ENCODE measurements around the gene RIF1.

RIF1 gene

DNA sequence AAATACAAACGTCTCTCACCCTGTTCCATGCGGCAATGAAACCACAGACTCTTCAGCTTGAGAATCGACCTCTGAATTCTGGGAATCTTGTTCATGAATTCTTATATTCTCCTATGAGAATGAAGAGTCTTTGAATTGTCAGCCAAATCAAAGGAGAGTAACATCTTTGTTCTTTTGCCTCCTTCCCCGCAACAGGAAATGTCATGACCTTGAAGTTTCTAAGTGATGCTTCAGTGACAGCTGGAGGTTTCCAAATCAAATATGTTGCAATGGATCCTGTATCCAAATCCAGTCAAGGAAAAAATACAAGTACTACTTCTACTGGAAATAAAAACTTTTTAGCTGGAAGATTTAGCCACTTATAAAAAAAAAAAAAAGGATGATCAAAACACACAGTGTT lies 30.5 kb upstream of the RIF1 start:
- intact Hi-C loops (cut with DNase I; ENCODE audit: low total_unique reads) = no loop called here
- Histone ChIP-seq H3K27me3 (no peaks in the 10 kb centered on the region), H3K4me1 (no peaks in the 10 kb centered on the region), H3K9me3 (no peaks in the 10 kb centered on the region), H3K27ac (no peak overlapping the region), H3K36me3 (no peaks in the 10 kb centered on the region), H3K4me3 (no peak overlapping the region)
- TF ChIP-seq, protein P1, sequence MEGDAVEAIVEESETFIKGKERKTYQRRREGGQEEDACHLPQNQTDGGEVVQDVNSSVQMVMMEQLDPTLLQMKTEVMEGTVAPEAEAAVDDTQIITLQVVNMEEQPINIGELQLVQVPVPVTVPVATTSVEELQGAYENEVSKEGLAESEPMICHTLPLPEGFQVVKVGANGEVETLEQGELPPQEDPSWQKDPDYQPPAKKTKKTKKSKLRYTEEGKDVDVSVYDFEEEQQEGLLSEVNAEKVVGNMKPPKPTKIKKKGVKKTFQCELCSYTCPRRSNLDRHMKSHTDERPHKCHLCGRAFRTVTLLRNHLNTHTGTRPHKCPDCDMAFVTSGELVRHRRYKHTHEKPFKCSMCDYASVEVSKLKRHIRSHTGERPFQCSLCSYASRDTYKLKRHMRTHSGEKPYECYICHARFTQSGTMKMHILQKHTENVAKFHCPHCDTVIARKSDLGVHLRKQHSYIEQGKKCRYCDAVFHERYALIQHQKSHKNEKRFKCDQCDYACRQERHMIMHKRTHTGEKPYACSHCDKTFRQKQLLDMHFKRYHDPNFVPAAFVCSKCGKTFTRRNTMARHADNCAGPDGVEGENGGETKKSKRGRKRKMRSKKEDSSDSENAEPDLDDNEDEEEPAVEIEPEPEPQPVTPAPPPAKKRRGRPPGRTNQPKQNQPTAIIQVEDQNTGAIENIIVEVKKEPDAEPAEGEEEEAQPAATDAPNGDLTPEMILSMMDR (IDR thresholded peaks at IDR 0.05) = no peak
- no peak for DNase-seq

DNA sequence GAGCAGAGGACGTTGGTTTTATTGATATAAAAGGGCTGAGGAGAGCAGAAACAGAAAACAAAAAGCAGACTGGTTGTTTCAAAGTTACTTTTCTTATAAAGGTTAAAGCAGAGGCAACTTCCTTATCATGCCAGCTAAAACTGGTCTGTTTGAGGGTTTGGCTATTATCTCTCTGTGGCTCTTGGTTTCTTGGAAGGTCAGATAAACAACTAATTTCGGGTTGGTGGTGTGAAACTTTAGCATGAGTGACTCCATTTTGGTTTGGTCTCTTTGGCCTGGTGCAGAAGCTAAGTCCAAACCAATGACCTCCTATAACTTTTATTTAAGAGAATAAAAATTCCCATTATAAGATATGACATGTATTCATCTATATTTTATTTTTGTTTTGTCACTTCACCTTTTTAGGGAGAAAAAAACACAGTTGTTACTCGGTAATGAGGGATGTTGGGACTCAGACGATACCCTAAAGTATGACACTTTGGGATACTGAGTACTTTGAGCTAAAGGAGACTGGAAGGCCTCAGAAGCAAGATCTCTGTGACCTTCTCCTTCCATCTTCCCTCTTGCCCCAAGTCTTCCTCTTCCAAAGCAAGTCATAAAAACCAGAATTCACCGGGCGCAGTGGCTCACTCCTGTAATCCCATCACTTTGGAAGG lies 29.0 kb upstream of the RIF1 start:
- TF ChIP-seq, protein P1 (IDR thresholded peaks at IDR 0.05) = no peak
- H3K4me1 ChIP-seq = no peaks in the 10 kb centered on the region
- H3K36me3 ChIP-seq = no peaks in the 10 kb centered on the region
- no peak overlapping the region for H3K4me3 ChIP-seq
- H3K27ac ChIP-seq = no peak overlapping the region
- intact Hi-C loops (cut with DNase I; ENCODE audit: low total_unique reads) = no loop called here
- DNase-seq = no peak
- H3K27me3 ChIP-seq = no peaks in the 10 kb centered on the region
- no peaks in the 10 kb centered on the region for H3K9me3 ChIP-seq

DNA sequence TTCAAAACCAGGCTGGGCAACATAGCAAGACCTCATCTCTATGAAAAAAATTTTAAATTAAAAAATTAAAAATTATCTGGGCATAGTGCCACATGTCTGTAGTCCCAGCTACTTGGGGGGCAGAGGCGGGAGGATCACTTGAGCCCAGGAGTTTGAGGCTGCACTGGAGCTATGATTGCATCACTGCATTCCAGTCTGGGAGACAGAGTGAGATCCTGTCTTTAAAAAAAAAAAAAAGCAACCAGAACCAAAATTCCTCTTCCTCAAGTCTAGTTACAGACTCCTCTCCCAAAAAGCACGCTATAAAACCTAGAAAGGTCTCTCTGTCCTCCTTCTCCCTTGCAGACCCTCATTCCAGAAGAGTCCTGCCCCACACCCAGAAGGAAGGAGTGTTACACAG lies 28.4 kb upstream of the RIF1 start:
- Histone ChIP-seq H3K27me3 (no peaks in the 10 kb centered on the region), H3K36me3 (no peaks in the 10 kb centered on the region), H3K27ac (no peak overlapping the region), H3K4me1 (no peaks in the 10 kb centered on the region), H3K4me3 (no peak overlapping the region), H3K9me3 (no peaks in the 10 kb centered on the region)
- no peak for DNase-seq
- intact Hi-C loops (cut with DNase I; ENCODE audit: low total_unique reads) = no loop called here
- TF ChIP-seq, protein P1 (IDR thresholded peaks at IDR 0.05) = no peak

DNA sequence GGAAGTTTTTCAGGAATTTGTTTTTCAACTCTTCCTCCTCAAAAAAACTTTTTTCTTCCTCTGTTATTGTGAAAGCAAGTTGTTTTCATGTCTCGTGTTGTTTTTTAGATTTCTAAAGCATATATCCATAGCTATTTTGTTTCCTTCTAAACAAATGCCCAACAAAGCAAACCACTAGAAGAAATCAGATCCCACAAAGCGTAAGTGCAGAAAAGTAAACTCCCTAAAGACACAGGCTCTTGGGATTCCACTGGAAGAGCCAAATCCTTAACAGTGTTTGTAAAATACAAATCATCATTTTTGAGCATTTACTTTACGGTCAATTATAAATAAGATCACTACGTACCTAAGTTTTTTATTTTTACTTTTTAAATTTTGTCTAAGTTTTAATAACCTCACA lies 21.7 kb upstream of the RIF1 start:
- intact Hi-C loops (cut with DNase I; ENCODE audit: low total_unique reads) = no loop called here
- Histone ChIP-seq H3K4me1 (no peaks in the 10 kb centered on the region), H3K27me3 (no peaks in the 10 kb centered on the region), H3K4me3 (no peak overlapping the region), H3K9me3 (no peaks in the 10 kb centered on the region), H3K36me3 (no peaks in the 10 kb centered on the region), H3K27ac (no peak overlapping the region)
- TF ChIP-seq, protein P1 (IDR thresholded peaks at IDR 0.05) = no peak
- no peak for DNase-seq

DNA sequence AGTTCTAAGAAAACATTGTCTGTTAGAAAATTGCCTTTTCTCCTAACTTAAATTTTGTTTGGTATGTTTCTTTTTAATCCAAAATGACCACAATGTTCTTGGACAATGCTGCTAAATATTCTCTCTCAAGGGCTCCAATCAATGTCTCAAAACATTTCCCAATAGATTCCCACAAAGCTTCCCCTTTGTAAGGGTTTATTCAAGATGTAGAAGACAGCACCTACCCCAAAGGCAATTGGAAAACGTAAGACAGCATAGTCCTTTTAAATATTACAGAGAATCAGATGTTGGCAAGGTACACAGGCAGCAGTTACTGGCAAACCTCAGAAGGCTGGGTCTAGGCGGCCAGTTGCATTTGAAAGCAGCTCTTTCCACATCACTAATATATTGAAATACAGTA lies 18.3 kb upstream of the RIF1 start:
- Histone ChIP-seq H3K36me3 (no peaks in the 10 kb centered on the region), H3K4me3 (no peak overlapping the region), H3K4me1 (no peaks in the 10 kb centered on the region), H3K27ac (no peak overlapping the region), H3K27me3 (no peaks in the 10 kb centered on the region), H3K9me3 (no peaks in the 10 kb centered on the region)
- intact Hi-C loops (cut with DNase I; ENCODE audit: low total_unique reads) = no loop called here
- no peak for DNase-seq
- TF ChIP-seq, protein P1 (IDR thresholded peaks at IDR 0.05) = no peak

DNA sequence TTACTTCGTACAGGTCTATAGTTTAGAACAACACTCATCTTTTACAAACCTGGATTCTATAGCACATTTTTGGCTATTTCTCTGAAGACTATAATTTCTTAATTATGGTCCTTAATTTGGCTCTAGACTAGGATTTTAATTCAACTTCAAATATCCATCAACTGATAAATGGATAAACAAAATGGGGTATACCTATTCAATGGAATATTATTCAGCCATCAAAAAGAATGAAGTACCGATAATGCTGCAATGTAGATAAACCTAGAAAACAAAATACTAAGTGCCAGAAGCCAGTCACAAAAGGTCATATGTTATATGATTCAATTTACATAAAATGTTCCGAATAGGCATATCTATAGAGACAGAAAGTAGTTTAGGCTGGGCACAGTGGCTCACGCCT lies 15.2 kb upstream of the RIF1 start:
- Histone ChIP-seq H3K9me3 (no peaks in the 10 kb centered on the region), H3K27me3 (no peaks in the 10 kb centered on the region), H3K4me1 (no peaks in the 10 kb centered on the region), H3K4me3 (no peak overlapping the region), H3K27ac (no peak overlapping the region), H3K36me3 (no peaks in the 10 kb centered on the region)
- intact Hi-C loops (cut with DNase I; ENCODE audit: low total_unique reads) = no loop called here
- DNase-seq = no peak
- TF ChIP-seq, protein P1 (IDR thresholded peaks at IDR 0.05) = no peak

Measured in tibial artery (tissue), 4 donors.